ENCODE data around the gene AMBRA1. TPM values are rescaled to one million over a fixed set of nuclear protein-coding genes. Genes with fewer than 3 reads are reported as not detected.
A peak's percentile ranks its signal among the peaks of the same experiment; 100 is the strongest.

The AMBRA1 gene
- polyA plus RNA-seq, 10 donors, result 10.4 to 14.6 (median 11.8) TPM

GRCh38 chr11:46506483-46506791 lies 87.4 kb downstream of the AMBRA1 start:
- no peak for DNase-seq

GRCh38 chr11:46505741-46506482 lies 87.9 kb downstream of the AMBRA1 start:
- DNase-seq, result no peak

DNA sequence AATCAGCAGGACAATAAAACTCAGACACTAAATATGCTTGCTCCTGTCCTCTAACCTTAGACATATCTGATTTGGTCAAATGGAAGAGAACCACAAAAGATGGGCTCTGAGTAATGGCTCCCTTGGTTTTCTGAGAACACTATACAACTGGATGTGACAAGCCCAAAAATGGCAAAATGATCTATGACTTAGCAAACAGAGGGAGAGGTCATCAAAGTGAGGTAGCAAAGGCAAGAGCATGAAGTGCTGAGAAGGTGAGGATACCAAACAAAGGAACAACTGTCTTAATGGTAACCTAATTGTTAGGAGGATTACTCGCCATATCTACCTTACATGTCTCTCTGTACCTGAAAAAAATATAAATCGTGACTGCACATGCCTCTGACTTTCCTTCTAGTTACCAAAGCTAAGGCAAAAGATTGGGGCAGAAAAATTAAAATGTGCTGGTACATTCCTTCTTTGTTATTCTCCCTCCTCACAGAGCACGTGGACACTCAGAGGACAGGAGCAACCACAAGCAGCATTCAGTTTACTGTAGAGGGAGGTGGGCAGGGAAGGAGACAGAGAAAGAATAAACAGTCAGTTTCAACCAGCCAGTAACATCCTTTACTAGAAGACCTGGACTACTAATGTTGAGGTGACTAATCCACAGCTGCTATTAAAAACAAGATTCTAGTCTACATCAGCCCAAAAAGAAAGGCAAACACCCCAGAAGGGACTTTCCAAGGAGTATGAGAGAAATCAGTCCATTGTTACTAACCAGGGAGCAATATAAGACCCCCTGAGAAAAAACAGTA lies 88.8 kb downstream of the AMBRA1 start:
- no peak for DNase-seq

- no peak for DNase-seq
Observed at GRCh38 chr11:46499821-46500220, 94.0 kb downstream of the AMBRA1 start.

- DNase-seq, result no peak
Observed at GRCh38 chr11:46498968-46499367, 94.9 kb downstream of the AMBRA1 start.

GRCh38 chr11:46498179-46498578 lies 95.6 kb downstream of the AMBRA1 start:
- peak in 2 of 3 donors; percentile 31 to 47 for DNase-seq

DNA sequence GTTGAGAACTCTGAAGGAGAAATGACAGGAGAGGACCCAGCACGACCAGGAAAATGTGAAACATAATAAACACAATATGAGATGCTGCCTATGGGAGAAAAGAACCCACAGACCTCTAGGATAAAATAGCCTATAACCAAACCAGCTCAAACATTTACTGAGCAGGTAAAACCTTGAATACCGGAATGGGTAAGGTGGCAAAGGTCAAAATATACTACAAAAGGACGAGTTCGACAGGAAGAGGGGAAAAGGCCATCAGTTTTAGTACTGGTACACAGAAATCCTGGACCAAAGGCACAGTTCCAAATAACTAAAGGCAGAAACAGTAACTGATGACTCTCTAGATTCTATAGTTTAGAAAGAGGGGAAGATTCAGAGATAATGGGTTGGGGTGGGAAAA lies 96.3 kb downstream of the AMBRA1 start:
- no peak for DNase-seq

DNA sequence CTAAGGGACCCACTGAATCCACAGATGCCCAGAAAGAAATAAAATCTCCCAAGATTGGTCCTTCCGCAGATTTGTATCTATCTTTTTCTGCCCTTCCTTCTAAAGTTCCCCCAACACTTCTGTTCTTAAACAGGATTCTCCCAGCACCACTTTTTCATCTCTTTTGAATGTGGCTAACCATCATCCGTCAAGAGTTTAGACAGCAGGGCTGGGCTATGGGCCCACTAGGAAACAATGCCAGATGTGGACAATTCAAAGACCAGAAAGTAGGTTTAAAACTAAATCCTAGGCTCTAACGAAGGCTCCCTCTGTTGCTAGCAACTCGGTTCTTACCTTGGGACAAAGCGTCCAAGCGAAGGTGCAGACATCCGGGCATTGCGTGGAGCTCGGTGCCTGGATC lies 100.0 kb downstream of the AMBRA1 start:
- DNase-seq, result peak in 1 of 3 donors; percentile 29

DNA sequence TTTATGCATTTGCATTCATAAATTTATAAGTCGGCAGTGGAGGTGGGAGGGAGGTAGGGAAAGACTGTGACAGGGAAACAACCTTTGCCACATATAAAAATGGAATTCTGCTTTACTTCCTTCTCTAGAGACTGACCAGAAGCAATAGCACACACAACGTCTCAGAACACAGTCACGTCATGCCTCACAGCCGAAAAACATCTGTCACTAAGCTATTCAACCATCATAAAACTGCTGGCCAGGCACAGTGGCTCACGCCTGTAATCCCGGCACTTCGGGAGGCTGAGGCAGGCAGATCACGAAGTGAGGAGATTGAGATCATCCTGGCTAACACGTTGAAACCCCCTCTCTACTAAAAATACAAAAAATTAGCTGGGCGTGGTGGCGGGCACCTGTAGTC lies 101.3 kb downstream of the AMBRA1 start:
- DNase-seq, result peak in 1 of 3 donors; percentile 44

DNA sequence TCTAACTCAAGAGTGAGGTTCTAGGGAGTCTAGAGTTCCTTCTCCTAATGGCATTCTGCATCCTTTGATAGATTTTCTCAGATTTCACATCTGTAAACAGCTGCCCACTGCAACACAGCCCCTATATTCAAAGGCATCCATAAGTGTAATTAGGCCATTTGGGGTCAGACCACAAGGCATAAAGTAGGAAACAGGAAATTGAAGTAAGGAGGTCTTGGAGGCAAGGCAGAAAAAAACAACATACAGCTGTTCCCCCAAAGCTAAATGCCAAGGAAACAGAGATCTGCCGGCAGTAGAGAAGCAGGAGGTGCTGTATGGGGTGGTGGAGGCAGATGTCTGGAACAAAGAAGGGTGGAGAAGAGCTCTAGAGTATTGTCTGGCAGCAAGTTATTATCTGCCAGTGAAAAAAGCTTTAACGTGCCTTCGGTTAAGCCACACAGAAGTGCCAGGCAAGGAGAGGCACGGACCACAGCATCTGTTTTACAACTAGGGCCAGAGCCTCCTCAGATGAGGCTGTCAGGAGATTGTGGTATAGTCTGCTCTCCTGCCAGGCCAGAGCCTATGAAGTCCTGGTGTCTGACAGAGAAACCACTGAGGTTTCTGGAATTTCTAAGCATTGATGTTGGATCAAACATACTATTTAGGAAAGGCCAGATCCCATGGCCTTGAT lies 102.0 kb downstream of the AMBRA1 start:
- DNase-seq, result no peak

- DNase-seq, result no peak
Observed at GRCh38 chr11:46490666-46491065, 103.2 kb downstream of the AMBRA1 start.

GRCh38 chr11:46489656-46490560 lies 103.9 kb downstream of the AMBRA1 start:
- peak; percentile 9 to 41 (median 15) for DNase-seq

DNA sequence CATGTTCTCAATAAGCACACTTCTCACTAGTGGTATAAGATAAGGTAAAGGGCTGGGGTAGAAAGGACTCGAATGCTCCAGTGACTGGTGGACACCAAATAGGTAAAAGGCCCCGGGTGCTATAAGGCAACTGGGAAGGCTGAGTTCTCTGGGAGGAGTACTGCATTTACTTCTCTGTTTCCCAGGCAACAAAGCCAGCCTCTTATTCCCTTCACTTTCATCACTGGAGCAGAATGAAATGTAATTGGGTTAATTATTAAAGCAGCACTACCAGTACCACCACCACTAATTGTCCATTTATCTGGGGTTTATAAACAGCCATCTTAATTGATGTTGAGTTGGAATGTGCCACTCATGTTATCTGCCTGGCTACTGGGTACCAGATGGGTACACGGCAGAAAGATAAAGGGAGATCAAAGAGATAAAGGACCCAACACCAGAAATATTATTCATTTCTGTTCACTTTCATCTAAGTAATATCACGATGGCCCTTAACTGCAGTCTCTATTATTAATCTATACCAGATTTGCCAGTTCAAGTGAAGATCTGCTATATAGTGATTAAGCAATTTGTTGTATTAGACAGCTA lies 107.9 kb downstream of the AMBRA1 start:
- DNase-seq, result no peak

- DNase-seq, result no peak
Observed at GRCh38 chr11:46484101-46484500, 109.7 kb downstream of the AMBRA1 start.

- DNase-seq, result no peak
Observed at GRCh38 chr11:46480909-46481308, 112.9 kb downstream of the AMBRA1 start.

- no peak for DNase-seq
Observed at GRCh38 chr11:46480166-46480726, 113.6 kb downstream of the AMBRA1 start.

- DNase-seq, result no peak
Observed at GRCh38 chr11:46479601-46480000, 114.2 kb downstream of the AMBRA1 start.

DNA sequence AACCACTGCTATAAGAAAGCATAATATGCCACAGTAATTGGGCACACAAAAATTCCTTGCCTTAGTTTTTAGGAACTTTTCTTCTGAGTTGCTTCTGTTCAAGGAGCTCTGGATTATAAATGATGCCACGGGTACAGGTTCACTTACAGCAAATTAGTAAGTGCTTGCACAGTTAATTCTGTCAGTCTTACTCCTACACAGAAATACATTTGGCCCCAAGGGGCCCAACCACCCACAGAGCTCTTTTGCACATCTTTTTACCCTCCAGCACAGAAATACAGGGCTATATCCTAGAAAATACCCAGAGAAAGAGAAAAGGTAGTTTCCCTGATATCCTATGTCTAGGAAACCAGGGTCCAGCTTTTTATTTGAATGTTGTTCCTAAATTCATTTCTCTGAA lies 115.6 kb downstream of the AMBRA1 start:
- DNase-seq, result no peak

DNA sequence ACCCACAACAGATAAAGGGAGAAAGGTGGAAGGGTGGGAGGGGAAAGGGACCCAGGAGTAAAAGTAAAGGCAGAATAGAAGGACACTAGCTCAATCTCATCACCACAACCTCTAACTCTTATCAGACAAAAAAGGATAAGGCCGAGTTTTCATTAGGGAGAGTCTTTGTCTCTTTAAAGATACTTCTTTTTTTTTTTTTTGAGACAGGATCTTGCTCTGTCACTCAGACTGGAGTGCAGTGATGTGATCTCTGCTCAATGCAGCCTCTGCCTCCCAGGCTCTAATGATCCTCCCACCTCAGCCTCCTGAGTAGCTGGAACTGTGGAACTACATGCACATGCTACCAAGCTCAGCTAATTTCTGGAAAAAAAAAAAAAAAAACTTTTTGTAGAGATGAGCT lies 116.7 kb downstream of the AMBRA1 start:
- no peak for DNase-seq

GRCh38 chr11:46475926-46476545 lies 117.8 kb downstream of the AMBRA1 start:
- no peak for DNase-seq
